Peyer's patch (tissue), 4 donors: Measurements from ENCODE around the gene PIAS1. TPM values are rescaled to one million over a fixed set of nuclear protein-coding genes. Genes with fewer than 3 reads are reported as not detected.

Source experiments
- total RNA-seq, 4 donors: library from RNA; depleted of rRNA; stranded (reverse); fragments of >200 nt; gene quantifications; one replicate each; pipeline ENCODE4 v1.1.0, GENCODE V29; 2016

Gene PIAS1
- total RNA-seq, 4 donors from 2014 or later = 71.1 to 95.7 (median 81.0) TPM

Other genes starting within 250 kb of the PIAS1 start
- gene SKOR1, start 228.8 kb upstream of the PIAS1 start, total RNA-seq = 1 to 10 TPM; 1.2 to 5.0 (median 1.6) TPM
- not detected for gene RNU6-1, start 214.3 kb upstream of the PIAS1 start, total RNA-seq
- 100 to 1,000 TPM in 3 of 4 donors, 10 to 100 TPM in 1; 57.8 to 153 (median 126) TPM for gene CALML4, start 151.0 kb downstream of the PIAS1 start, total RNA-seq
- gene CLN6, start 175.4 kb downstream of the PIAS1 start, total RNA-seq = 10 to 100 TPM; 19.0 to 38.0 (median 23.0) TPM
- 10 to 100 TPM; 28.1 to 48.2 (median 43.0) TPM for gene FEM1B, start 223.4 kb downstream of the PIAS1 start, total RNA-seq